IMR-90 (cell line): ENCODE measurements around the gene LRP1B. TPM values are rescaled to one million over a fixed set of nuclear protein-coding genes. Genes with fewer than 3 reads are reported as not detected.

Experiments
- ATAC-seq: fragments of 200-7000 bp; cut with Tn5 transposase; 2 replicates; pipeline ENCODE4 v1.9.1; 2020; ENCODE audit warnings: low read depth, mild to moderate bottlenecking, moderate library complexity
- BruUV-seq: library from RNA; stranded (reverse); fragments of 400-500 nt; replicated peaks from 2 replicates; lab custom pipeline; 2021; lab: Mats Ljungman, UMichigan
- CTCF ChIA-PET: fragments of 300-600 bp; formaldehyde crosslinking; extraction: SDS; loops from one replicate; lab custom pipeline; 2021; ENCODE audit warnings: antibody characterized with exemption; lab: Yijun Ruan, JAX
- POLR2A ChIA-PET: fragments of 300-600 bp; sonication (Branson Sonifier 250); formaldehyde crosslinking; loops from one replicate; lab custom pipeline; 2022; ENCODE audit warnings: antibody characterized with exemption; ENCODE audit not compliant: unreplicated experiment; lab: Charles Lee
- DNase-seq: peaks from one replicate; pipeline ENCODE4 v3.0.0; 2013
- H2AFZ ChIP-seq: replicated peaks from 2 replicates; pipeline ENCODE3; 2013; ENCODE audit warnings: low read length, mild to moderate bottlenecking; ENCODE audit not compliant: poor library complexity
- H2AK5ac ChIP-seq: 2 replicates; pipeline ENCODE4 v1.6.1; 2013; ENCODE audit warnings: low read depth, low read length, inconsistent platforms
- H2AK9ac ChIP-seq: replicated peaks from 2 replicates; pipeline ENCODE3; 2013; ENCODE audit warnings: mild to moderate bottlenecking, low read depth, low read length, moderate library complexity; ENCODE audit not compliant: poor library complexity
- H2BK120ac ChIP-seq: 2 replicates; pipeline ENCODE4 v1.6.1; 2013; ENCODE audit warnings: low read depth, low read length, inconsistent platforms
- H2BK15ac ChIP-seq: 3 replicates; pipeline ENCODE4 v1.6.1; 2013; ENCODE audit warnings: low read depth, low read length, inconsistent platforms
- H2BK20ac ChIP-seq: 2 replicates; pipeline ENCODE4 v1.6.1; 2013; ENCODE audit warnings: low read depth, mild to moderate bottlenecking, inconsistent platforms, low read length, moderate library complexity
- H2BK5ac ChIP-seq: 2 replicates; pipeline ENCODE4 v1.6.1; 2013; ENCODE audit warnings: mild to moderate bottlenecking, low read depth, low read length, inconsistent platforms; ENCODE audit not compliant: poor library complexity, severe bottlenecking
- H3K14ac ChIP-seq: replicated peaks from 2 replicates; pipeline ENCODE4 v1.6.1; 2013; ENCODE audit warnings: low read depth, low read length, inconsistent platforms
- H3K18ac ChIP-seq: 2 replicates; pipeline ENCODE4 v1.6.1; 2013; ENCODE audit warnings: low read depth, low read length, control low read depth
- H3K23ac ChIP-seq: 2 replicates; pipeline ENCODE4 v1.6.1; 2013; ENCODE audit warnings: low read depth, low read length, inconsistent platforms
- H3K27ac ChIP-seq: 2 replicates; pipeline ENCODE4 v1.5.1; 2013; ENCODE audit warnings: mild to moderate bottlenecking, control low read depth, low read length; ENCODE audit not compliant: insufficient read depth
- H3K27me3 ChIP-seq: 2 replicates; pipeline ENCODE4 v1.6.1; 2013; ENCODE audit warnings: low read length; ENCODE audit not compliant: control insufficient read depth, insufficient read depth
- H3K36me3 ChIP-seq: 2 replicates; pipeline ENCODE4 v1.6.1; 2013; ENCODE audit warnings: low read length, mixed read lengths; ENCODE audit not compliant: control insufficient read depth, insufficient read depth
- H3K4ac ChIP-seq: 2 replicates; pipeline ENCODE4 v1.6.1; 2013; ENCODE audit warnings: low read depth, low read length, inconsistent platforms
- H3K4me1 ChIP-seq: 2 replicates; pipeline ENCODE4 v1.6.1; 2013; ENCODE audit warnings: low read length, mixed read lengths; ENCODE audit not compliant: control insufficient read depth, insufficient read depth
- H3K4me2 ChIP-seq: 2 replicates; pipeline ENCODE4 v1.6.1; 2013; ENCODE audit warnings: low read depth, mild to moderate bottlenecking, control low read depth, low read length, moderate library complexity
- H3K4me3 ChIP-seq: 2 replicates; pipeline ENCODE4 v1.5.1; 2013; ENCODE audit warnings: low read depth, mild to moderate bottlenecking, control low read depth, low read length, moderate library complexity; ENCODE audit not compliant: insufficient read depth
- H3K56ac ChIP-seq: 2 replicates; pipeline ENCODE4 v1.6.1; 2013; ENCODE audit warnings: low read length, inconsistent platforms; ENCODE audit not compliant: insufficient read depth; ENCODE audit errors: extremely low read depth
- H3K79me1 ChIP-seq, 2 experiments: 2 replicates each; pipeline ENCODE4 v1.6.1; 2013; ENCODE audit warnings: low read length in 2 of 2, inconsistent platforms in 1 of 2, low read depth in 1 of 2
- H3K9ac ChIP-seq: 2 replicates; pipeline ENCODE4 v1.6.1; 2013; ENCODE audit warnings: low read depth, low read length, control low read depth
- H3K9me1 ChIP-seq: 2 replicates; pipeline ENCODE4 v1.6.1; 2013; ENCODE audit warnings: low read length, inconsistent platforms; ENCODE audit not compliant: insufficient read depth
- H3K9me3 ChIP-seq: 2 replicates; pipeline ENCODE4 v1.6.1; 2013; ENCODE audit warnings: low read length; ENCODE audit not compliant: control insufficient read depth, insufficient read depth
- H4K20me1 ChIP-seq: 2 replicates; pipeline ENCODE4 v1.6.1; 2013; ENCODE audit warnings: low read length, inconsistent platforms; ENCODE audit not compliant: insufficient read depth
- H4K5ac ChIP-seq: 2 replicates; pipeline ENCODE4 v1.6.1; 2013; ENCODE audit warnings: mild to moderate bottlenecking, low read depth, low read length, control low read depth
- H4K8ac ChIP-seq, 2 experiments: 2 replicates each; pipeline ENCODE4 v1.6.1; 2013; ENCODE audit warnings: low read depth in 2 of 2, low read length in 2 of 2, control low read depth in 1 of 2, inconsistent platforms in 1 of 2
- H4K91ac ChIP-seq: 2 replicates; pipeline ENCODE4 v1.6.1; 2013; ENCODE audit warnings: low read depth, low read length, inconsistent platforms; ENCODE audit not compliant: insufficient read depth
- RAD21 ChIP-seq: IDR thresholded peaks from 2 replicates; pipeline ENCODE4 v1.6.1; 2012; ENCODE audit warnings: low read length, improper control_type of control experiment
- WGBS, 2 experiments: methylation state at CpG; one replicate each; pipeline versions ENCODE4 v1.1.5 to v1.1.7; 2013; ENCODE audit warnings: missing lambda C conversion rate in 2 of 2; ENCODE audit not compliant: insufficient read length in 1 of 2; ENCODE audit errors: extremely low coverage in 2 of 2; 5-methylcytosine and 5-hydroxymethylcytosine counted together
- dilution Hi-C: fragments of 300-500 bp; cut with HindIII; formaldehyde crosslinking; loops from one replicate; pipeline ENCODE4 v1.14.3; 2018; ENCODE audit warnings: low sequenced_read_pairs; ENCODE audit not compliant: unreplicated experiment
- in situ Hi-C: fragments of 300-500 bp; cut with MboI; formaldehyde crosslinking; loops from 3 replicates; pipeline ENCODE4 v1.14.3; 2019; ENCODE audit warnings: low sequenced_read_pairs, inconsistent platforms, mixed read lengths
- intact Hi-C: fragments of 100-400 bp; cut with micrococcal nuclease; formaldehyde crosslinking; loops from 2 replicates; pipeline ENCODE4 v1.10.0; 2022
- polyA plus RNA-seq, 3 experiments: library from polyadenylated mRNA; depleted of rRNA; stranded (reverse); fragments of >200 nt; gene quantifications; 2 replicates each; pipeline ENCODE4 v1.2.3, GENCODE V29; 2012; ENCODE audit warnings: low replicate concordance in 1 of 3
- total RNA-seq: library from RNA; depleted of rRNA; stranded (reverse); fragments of >200 nt; gene quantifications from 2 replicates; pipeline ENCODE4 v1.2.3, GENCODE V29; 2012

LRP1B gene
- total and polyA plus RNA-seq, 2 of the 4 experiments (the other 2 are of a cell fraction) = under 0.01 to 0.02 TPM

DNA sequence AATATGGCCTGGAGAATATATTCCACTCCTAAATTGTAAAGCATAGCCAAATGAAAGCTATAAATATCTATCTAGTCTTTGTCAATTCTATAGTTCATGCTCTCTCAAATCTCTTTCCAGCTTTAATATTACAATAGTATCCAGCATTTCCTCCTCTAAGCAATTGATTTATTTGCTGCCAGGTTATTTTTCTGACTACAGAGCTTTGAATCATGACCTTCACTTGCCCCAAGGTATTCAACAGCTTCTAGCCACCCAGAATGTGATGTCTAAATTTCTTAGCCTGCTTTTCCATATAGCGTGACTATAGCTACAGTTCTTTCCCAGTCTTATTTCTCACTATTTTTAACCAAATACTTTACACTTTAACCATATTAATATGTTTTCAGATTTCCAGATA lies 1287.6 kb downstream of the LRP1B start:
- Histone ChIP-seq H3K23ac (no peak overlapping the region), H3K27me3 (no peaks in the 10 kb centered on the region), H3K9me3 (no peaks in the 10 kb centered on the region), H2BK20ac (no peak overlapping the region), H2AK9ac (no peak overlapping the region), H3K18ac (no peak overlapping the region), H3K4me2 (no peak overlapping the region), H4K91ac (no peak overlapping the region), H4K8ac (no peak overlapping the region), H2BK5ac (no peak overlapping the region), H3K79me1 (no peaks in the 10 kb centered on the region), H3K9me1 (no peaks in the 10 kb centered on the region), H3K4me3 (no peak overlapping the region), H4K5ac (no peak overlapping the region), H2BK15ac (no peak overlapping the region), H3K36me3 (no peaks in the 10 kb centered on the region), H3K4ac (no peak overlapping the region), H3K27ac (no peak overlapping the region), H2BK120ac (no peak overlapping the region), H3K4me1 (no peaks in the 10 kb centered on the region), H2AFZ (no peak overlapping the region), H3K9ac (no peak overlapping the region), H3K56ac (no peak overlapping the region), H3K14ac (no peak overlapping the region), H4K20me1 (no peaks in the 10 kb centered on the region), H2AK5ac (no peak overlapping the region)
- no CpG with 5 or more reads among the region's 1 CpG for WGBS, 2 experiments
- CTCF ChIA-PET = interaction anchor here (0.7 kb wide), 1 partner anchor 13 kb away, joined by 4 read pairs; no protein-coding TSS in a partner anchor
- intact Hi-C loops (no loop called here), in situ Hi-C loops (no loop called here), dilution Hi-C loops (no loop called here)
- DNase-seq = no peak
- no TSS peak for BruUV-seq
- POLR2A ChIA-PET = no interaction called here
- TF ChIP-seq RAD21 = no peak
- ATAC-seq = no peak
